ENCODE measurements around the gene PTPRT.

DNA sequence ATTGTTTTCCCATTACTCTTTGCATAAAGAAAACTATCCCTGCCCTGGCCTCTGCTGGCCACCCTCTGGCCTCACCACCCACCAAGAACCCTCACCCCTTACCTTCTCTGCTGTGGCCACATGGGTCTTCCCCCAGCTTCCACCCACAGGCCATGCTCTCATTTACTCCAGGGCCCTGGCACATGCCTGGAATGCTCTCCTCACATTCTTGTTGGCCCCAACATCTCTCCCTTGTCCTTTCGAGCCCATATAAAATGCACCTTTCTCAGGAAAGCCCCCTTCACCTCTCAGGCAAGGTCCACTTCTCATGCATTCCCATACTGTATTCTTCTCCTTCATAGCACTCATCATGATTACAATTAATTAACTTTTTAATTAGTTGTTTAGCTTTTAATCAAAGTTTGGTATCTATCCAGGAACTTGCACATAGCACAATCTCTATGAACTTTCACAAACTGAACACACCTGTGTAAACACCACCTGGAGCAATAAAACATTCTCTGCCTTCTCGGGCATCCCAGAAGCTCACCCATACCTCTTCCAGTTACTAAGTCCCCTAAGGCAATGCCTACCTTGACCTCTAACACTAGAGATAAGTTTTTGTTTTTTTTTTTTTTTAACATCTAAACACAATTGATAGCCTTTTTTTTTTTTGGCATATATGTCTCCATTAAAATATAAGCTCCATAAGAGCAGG lies 617.2 kb downstream of the PTPRT start:
- TF ChIP-seq CTCF (IDR thresholded peaks at IDR 0.05; ENCODE audit: insufficient read depth, low read length, poor library complexity, severe bottlenecking) (no peak), EZH2phosphoT487 (conservative IDR thresholded peaks at IDR 0.05; ENCODE audit: low read length) (no peak)

All from SU-DHL-6 (cell line).